ENCODE measurements around the gene ZC3H4. TPM values are rescaled to one million over a fixed set of nuclear protein-coding genes. Genes with fewer than 3 reads are reported as not detected.

Gene ZC3H4
- total RNA-seq, 1 experiment from 2014 or later, result 45.1 TPM

DNA sequence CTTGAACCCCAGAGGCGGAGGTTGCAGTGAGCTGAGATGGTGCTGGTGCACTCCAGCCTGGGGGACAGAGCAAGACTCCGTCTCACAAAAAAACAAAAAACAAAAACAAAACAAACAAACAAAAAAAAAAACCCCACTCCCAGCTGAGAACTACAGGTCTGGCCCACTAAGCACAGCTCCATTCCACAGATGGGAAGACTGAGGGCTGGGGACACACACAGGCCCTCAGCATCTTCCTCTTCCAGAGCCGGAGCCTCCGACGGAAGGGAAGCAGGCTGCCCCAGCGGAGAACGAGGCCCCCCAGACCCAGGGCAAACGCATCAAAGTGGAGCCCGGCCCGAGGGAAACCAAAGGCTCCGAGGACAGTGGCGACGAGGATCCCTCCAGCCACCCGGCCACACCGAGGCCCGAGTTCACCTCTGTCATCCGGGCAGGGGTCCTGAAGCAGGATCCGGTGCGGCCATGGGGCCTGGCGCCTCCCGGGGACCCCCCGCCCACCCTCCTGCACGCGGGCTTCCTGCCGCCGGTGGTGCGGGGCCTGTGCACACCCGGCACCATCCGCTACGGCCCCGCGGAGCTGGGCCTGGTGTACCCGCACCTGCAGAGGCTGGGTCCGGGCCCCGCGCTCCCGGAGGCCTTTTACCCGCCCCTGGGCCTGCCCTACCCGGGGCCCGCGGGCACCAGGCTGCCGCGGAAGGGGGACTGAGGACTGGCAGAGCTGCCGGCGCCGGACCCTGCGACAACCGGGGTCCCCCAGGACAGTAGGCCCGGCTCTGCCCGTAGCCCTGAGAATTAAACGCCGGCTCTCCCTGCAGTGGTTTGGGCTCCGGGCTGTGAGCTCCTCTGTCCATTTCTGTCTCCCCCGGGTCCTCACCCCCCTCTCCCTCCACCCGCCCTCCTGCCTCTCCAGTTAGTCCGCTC lies 68.4 kb downstream of the ZC3H4 start:
- CTCF ChIA-PET, result no interaction called here
- no peak overlapping the region for H2AFZ ChIP-seq (ENCODE audit: low read depth, low read length, poor library complexity, severe bottlenecking)
- no peaks in the 10 kb centered on the region; a peak in 1 of 4 replicates for H3K36me3 ChIP-seq (ENCODE audit: control insufficient read depth in 1 of 2, insufficient read depth in 2 of 2, low read length in 2 of 2)
- no peaks in the 10 kb centered on the region for H3K9me3 ChIP-seq (ENCODE audit: control insufficient read depth in 1 of 2, insufficient read depth in 1 of 2, low read depth in 1 of 2, low read length in 2 of 2)
- H3K4me2 ChIP-seq (ENCODE audit: low read length), result no peak overlapping the region
- no peak overlapping the region for H3K9ac ChIP-seq (ENCODE audit: low read length)
- DNase-seq (ENCODE audit: low read depth, low spot score) (no peak), ATAC-seq (no peak)
- intact Hi-C loops (cut with micrococcal nuclease), result no loop called here
- H3K79me2 ChIP-seq (ENCODE audit: insufficient read depth, low read length), result peaks cover 8% of the 10 kb centered on the region; the same call in 1 of the 2 replicates
- H3K27ac ChIP-seq (ENCODE audit: low read depth, low read length), result no peak overlapping the region
- H3K9me2 ChIP-seq (ENCODE audit: insufficient read depth), result no peaks in the 10 kb centered on the region
- no peaks in the 10 kb centered on the region for H4K20me1 ChIP-seq (ENCODE audit: insufficient read depth)
- BruUV-seq (replicated peaks), result no TSS peak
- POLR2A ChIA-PET, result no interaction called here
- no peaks in the 10 kb centered on the region for H3K27me3 ChIP-seq (ENCODE audit: insufficient read depth, low read length)
- RAD21 ChIA-PET (ENCODE audit: low non-redundant PET in 1 of 2, low total read pairs in 2 of 2, uncharacterized antibody in 2 of 2, unreplicated experiment in 2 of 2), result interaction anchor here in 1 of 2 experiments (0.8 kb wide), 1 partner anchor 19 kb away, joined by 3 read pairs; no protein-coding TSS in a partner anchor
- peaks cover 4 to 14% of the 10 kb centered on the region in 2 experiments; a peak in 3 of 4 replicates for H3K4me1 ChIP-seq (ENCODE audit: control insufficient read depth in 1 of 2, insufficient read depth in 2 of 2, low read length in 2 of 2)
- TF ChIP-seq POLR2A (IDR thresholded peaks at IDR 0.05; ENCODE audit: borderline replicate concordance, extremely low read depth, insufficient read depth, insufficient read length) (no peak), EGR1 (IDR thresholded peaks at IDR 0.05; ENCODE audit: low read depth) (no peak), EZH2phosphoT487 (IDR thresholded peaks at IDR 0.05; ENCODE audit: borderline replicate concordance) (no peak), SIN3A (IDR thresholded peaks at IDR 0.05; ENCODE audit: low read depth) (no peak), ELF1 (IDR thresholded peaks at IDR 0.05; ENCODE audit: borderline replicate concordance, low read depth) (no peak)
- TF ChIP-seq, protein P1, sequence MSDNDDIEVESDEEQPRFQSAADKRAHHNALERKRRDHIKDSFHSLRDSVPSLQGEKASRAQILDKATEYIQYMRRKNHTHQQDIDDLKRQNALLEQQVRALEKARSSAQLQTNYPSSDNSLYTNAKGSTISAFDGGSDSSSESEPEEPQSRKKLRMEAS (IDR thresholded peaks at IDR 0.05), result no peak
- TF ChIP-seq, protein P2, sequence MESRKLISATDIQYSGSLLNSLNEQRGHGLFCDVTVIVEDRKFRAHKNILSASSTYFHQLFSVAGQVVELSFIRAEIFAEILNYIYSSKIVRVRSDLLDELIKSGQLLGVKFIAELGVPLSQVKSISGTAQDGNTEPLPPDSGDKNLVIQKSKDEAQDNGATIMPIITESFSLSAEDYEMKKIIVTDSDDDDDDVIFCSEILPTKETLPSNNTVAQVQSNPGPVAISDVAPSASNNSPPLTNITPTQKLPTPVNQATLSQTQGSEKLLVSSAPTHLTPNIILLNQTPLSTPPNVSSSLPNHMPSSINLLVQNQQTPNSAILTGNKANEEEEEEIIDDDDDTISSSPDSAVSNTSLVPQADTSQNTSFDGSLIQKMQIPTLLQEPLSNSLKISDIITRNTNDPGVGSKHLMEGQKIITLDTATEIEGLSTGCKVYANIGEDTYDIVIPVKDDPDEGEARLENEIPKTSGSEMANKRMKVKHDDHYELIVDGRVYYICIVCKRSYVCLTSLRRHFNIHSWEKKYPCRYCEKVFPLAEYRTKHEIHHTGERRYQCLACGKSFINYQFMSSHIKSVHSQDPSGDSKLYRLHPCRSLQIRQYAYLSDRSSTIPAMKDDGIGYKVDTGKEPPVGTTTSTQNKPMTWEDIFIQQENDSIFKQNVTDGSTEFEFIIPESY (IDR thresholded peaks at IDR 0.05; ENCODE audit: extremely low read depth, insufficient replicate concordance, low read length), result no peak
- TF ChIP-seq, protein P3, sequence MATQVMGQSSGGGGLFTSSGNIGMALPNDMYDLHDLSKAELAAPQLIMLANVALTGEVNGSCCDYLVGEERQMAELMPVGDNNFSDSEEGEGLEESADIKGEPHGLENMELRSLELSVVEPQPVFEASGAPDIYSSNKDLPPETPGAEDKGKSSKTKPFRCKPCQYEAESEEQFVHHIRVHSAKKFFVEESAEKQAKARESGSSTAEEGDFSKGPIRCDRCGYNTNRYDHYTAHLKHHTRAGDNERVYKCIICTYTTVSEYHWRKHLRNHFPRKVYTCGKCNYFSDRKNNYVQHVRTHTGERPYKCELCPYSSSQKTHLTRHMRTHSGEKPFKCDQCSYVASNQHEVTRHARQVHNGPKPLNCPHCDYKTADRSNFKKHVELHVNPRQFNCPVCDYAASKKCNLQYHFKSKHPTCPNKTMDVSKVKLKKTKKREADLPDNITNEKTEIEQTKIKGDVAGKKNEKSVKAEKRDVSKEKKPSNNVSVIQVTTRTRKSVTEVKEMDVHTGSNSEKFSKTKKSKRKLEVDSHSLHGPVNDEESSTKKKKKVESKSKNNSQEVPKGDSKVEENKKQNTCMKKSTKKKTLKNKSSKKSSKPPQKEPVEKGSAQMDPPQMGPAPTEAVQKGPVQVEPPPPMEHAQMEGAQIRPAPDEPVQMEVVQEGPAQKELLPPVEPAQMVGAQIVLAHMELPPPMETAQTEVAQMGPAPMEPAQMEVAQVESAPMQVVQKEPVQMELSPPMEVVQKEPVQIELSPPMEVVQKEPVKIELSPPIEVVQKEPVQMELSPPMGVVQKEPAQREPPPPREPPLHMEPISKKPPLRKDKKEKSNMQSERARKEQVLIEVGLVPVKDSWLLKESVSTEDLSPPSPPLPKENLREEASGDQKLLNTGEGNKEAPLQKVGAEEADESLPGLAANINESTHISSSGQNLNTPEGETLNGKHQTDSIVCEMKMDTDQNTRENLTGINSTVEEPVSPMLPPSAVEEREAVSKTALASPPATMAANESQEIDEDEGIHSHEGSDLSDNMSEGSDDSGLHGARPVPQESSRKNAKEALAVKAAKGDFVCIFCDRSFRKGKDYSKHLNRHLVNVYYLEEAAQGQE (IDR thresholded peaks at IDR 0.05; ENCODE audit: low read depth), result no peak
- H3K4me3 ChIP-seq (replicated peaks in 1 of 2; ENCODE audit: low read depth in 1 of 2, low read length in 2 of 2), result no peak overlapping the region
